HEK293T (cell line): ENCODE results near the gene ZFP3.
"Not testable (repeated sequence)": the region's sequence is repeated elsewhere in the genome, so short reads cannot be mapped to it uniquely, and the experiment has no call there.

ENCODE experiments used
- BHLHE40 ChIP-seq: fragments of 450-650 bp; IDR thresholded peaks from 2 replicates; pipeline ENCODE4 v1.6.1; 2016; ENCODE audit warnings: mild to moderate bottlenecking, moderate library complexity, borderline replicate concordance
- ELF4 ChIP-seq: fragments of 450-650 bp; IDR thresholded peaks from 2 replicates; pipeline ENCODE4 v1.6.1; 2017; ENCODE audit warnings: antibody characterized with exemption
- FOXA1 ChIP-seq: fragments of 450-650 bp; IDR thresholded peaks from 2 replicates; pipeline ENCODE4 v1.6.1; 2016; ENCODE audit warnings: mild to moderate bottlenecking
- FOXK2 ChIP-seq: fragments of 450-650 bp; IDR thresholded peaks from 2 replicates; pipeline ENCODE4 v1.6.1; 2016; ENCODE audit warnings: mild to moderate bottlenecking
- FOXM1 ChIP-seq: fragments of 450-650 bp; IDR thresholded peaks from 2 replicates; pipeline ENCODE4 v1.6.1; 2017; ENCODE audit warnings: mild to moderate bottlenecking, borderline replicate concordance
- HDGF ChIP-seq: fragments of 450-650 bp; IDR thresholded peaks from 2 replicates; pipeline ENCODE4 v1.6.1; 2017; ENCODE audit warnings: antibody characterized with exemption, borderline replicate concordance
- LEF1 ChIP-seq: fragments of 450-650 bp; IDR thresholded peaks from 2 replicates; pipeline ENCODE4 v1.6.1; 2017; ENCODE audit warnings: mild to moderate bottlenecking, borderline replicate concordance
- PKNOX1 ChIP-seq: fragments of 450-650 bp; IDR thresholded peaks from 2 replicates; pipeline ENCODE4 v1.6.1; 2016
- SP1 ChIP-seq: fragments of 450-650 bp; IDR thresholded peaks from 2 replicates; pipeline ENCODE4 v1.6.1; 2017
- SUZ12 ChIP-seq: fragments of 450-650 bp; IDR thresholded peaks from 2 replicates; pipeline ENCODE4 v1.6.1; 2016; ENCODE audit warnings: mild to moderate bottlenecking
- TARDBP ChIP-seq: fragments of 450-650 bp; IDR thresholded peaks from 2 replicates; pipeline ENCODE4 v1.6.1; 2016

GRCh38 chr17:5030168-5030567 lies 48.1 kb upstream of the ZFP3 start:
- TF ChIP-seq SP1, FOXA1, ELF4, HDGF, LEF1, BHLHE40, SUZ12, PKNOX1, FOXM1, TARDBP, FOXK2: not testable (repeated sequence)
